ENCODE results near the gene NXNL1. TPM values are rescaled to one million over a fixed set of nuclear protein-coding genes. Genes with fewer than 3 reads are reported as not detected.
A peak's percentile ranks its signal among the peaks of the same experiment; 100 is the strongest.

NXNL1 gene
- total and polyA plus RNA-seq, 9 of the 15 experiments (the other 6 are each of a cell fraction or from before 2014, with no cell fraction given): not detected

GRCh38 chr19:17488593-17489391, 28.1 kb upstream of the NXNL1 start:
- BruUV-seq (replicated peaks): no TSS peak
- Histone ChIP-seq H3K9me1 (ENCODE audit: control insufficient read depth, insufficient read depth, low read length) (no peaks in the 10 kb centered on the region), H3K79me2 (ENCODE audit: control insufficient read depth, insufficient read depth, low read length) (no peaks in the 10 kb centered on the region), H3K4me1 (replicated peaks in 1 of 2; ENCODE audit: control insufficient read depth in 2 of 2, insufficient read depth in 2 of 2, low read length in 2 of 2) (peaks cover 8 to 33% of the 10 kb centered on the region in 2 experiments), H3K4me3 (peak overlapping the region; percentile 33), H3K27ac (ENCODE audit: extremely low read depth, low read depth, low read length) (no peak overlapping the region), H4K20me1 (replicated peaks; ENCODE audit: control insufficient read depth, insufficient read depth, low read length) (no peaks in the 10 kb centered on the region), H3K9me3 (replicated peaks; ENCODE audit: control insufficient read depth, insufficient read depth, low read depth, low read length) (no peaks in the 10 kb centered on the region), H3K27me3 (ENCODE audit: control insufficient read depth in 2 of 2, insufficient read depth in 2 of 2, low read length in 2 of 2) (no peaks in the 10 kb centered on the region), H3K9ac (ENCODE audit: insufficient read depth in 1 of 2, low read depth in 2 of 2, low read length in 2 of 2) (peak overlapping the region; percentile 4 to 90; a peak in 3 of 4 replicates), H3K4me2 (ENCODE audit: insufficient read depth, low read length) (peak overlapping the region; percentile 85), H3K36me3 (ENCODE audit: control insufficient read depth, insufficient read depth, low read length) (no peaks in the 10 kb centered on the region), H2AFZ (ENCODE audit: low read depth, low read length) (peak overlapping the region; percentile 95)
- 6% methylated on average over 30 of the region's 31 CpGs for WGBS (ENCODE audit: insufficient coverage, low coverage, missing lambda C conversion rate)
- DNase-seq (ENCODE audit: extremely low read depth in 1 of 4, low spot score in 3 of 4) (peak; percentile 93 to 97 (median 95)), FAIRE-seq (peak; percentile 97), ATAC-seq (peak; percentile 100)
- in situ Hi-C loops (cut with MboI) (no loop called here), intact Hi-C loops (cut with micrococcal nuclease) (no loop called here)
- POLR2A ChIA-PET: no interaction called here
- CTCF ChIA-PET (ENCODE audit: low intra/inter-chr PET ratio): no interaction called here
- TF ChIP-seq HSF4 (CRISPR knock-in tag; IDR thresholded peaks at IDR 0.05; ENCODE audit: borderline replicate concordance) (no peak), E2F6 (IDR thresholded peaks at IDR 0.05; ENCODE audit: borderline replicate concordance in 1 of 2, extremely low read depth in 1 of 2, insufficient read depth in 1 of 2, insufficient read length in 1 of 2, low read depth in 1 of 2, low read length in 1 of 2, poor library complexity in 1 of 2, severe bottlenecking in 1 of 2) (peak; percentile 50 to 71), ZNF282 (CRISPR knock-in tag; IDR thresholded peaks at IDR 0.05) (no peak), VEZF1 (CRISPR knock-in tag; IDR thresholded peaks at IDR 0.05) (peak; percentile 59), EP400 (IDR thresholded peaks at IDR 0.05) (peak; percentile 54; the same call in 1 of the 2 replicates), FOXJ2 (tag; IDR thresholded peaks at IDR 0.05) (no peak), HEY1 (CRISPR knock-in tag; IDR thresholded peaks at IDR 0.05; ENCODE audit: borderline replicate concordance) (no peak), RHOXF2B (CRISPR knock-in tag; conservative IDR thresholded peaks at IDR 0.05) (no peak), ZBTB5 (IDR thresholded peaks at IDR 0.05) (no peak)
- TF ChIP-seq, protein P1, sequence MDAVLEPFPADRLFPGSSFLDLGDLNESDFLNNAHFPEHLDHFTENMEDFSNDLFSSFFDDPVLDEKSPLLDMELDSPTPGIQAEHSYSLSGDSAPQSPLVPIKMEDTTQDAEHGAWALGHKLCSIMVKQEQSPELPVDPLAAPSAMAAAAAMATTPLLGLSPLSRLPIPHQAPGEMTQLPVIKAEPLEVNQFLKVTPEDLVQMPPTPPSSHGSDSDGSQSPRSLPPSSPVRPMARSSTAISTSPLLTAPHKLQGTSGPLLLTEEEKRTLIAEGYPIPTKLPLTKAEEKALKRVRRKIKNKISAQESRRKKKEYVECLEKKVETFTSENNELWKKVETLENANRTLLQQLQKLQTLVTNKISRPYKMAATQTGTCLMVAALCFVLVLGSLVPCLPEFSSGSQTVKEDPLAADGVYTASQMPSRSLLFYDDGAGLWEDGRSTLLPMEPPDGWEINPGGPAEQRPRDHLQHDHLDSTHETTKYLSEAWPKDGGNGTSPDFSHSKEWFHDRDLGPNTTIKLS (IDR thresholded peaks at IDR 0.05; ENCODE audit: borderline replicate concordance, low read depth): no peak
- TF ChIP-seq, protein P2, sequence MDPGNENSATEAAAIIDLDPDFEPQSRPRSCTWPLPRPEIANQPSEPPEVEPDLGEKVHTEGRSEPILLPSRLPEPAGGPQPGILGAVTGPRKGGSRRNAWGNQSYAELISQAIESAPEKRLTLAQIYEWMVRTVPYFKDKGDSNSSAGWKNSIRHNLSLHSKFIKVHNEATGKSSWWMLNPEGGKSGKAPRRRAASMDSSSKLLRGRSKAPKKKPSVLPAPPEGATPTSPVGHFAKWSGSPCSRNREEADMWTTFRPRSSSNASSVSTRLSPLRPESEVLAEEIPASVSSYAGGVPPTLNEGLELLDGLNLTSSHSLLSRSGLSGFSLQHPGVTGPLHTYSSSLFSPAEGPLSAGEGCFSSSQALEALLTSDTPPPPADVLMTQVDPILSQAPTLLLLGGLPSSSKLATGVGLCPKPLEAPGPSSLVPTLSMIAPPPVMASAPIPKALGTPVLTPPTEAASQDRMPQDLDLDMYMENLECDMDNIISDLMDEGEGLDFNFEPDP (CRISPR knock-in tag; IDR thresholded peaks at IDR 0.05): no peak
